ENCODE measurements around the gene ACLY.

The ACLY gene

DNA sequence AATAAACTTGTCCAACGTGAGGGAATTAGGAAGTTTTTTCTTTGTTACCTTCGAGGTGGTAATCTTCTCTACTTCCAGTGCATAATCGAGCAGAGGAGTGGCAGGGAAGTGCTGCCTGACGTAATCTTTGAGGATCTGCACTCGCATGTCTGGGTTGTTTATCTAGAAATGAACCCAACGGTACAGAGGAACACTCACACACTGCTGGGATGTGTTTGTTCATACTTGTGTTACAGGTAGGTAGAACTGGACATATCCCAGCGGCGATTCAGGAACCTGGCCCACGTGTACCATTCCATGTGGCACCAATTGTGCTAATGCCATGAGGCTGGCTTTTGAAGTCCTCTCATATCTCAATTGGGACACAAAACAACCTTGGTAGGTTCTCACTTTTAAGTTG, 49.3 kb downstream of the ACLY start:
- no peak overlapping the region for H3K4me3 ChIP-seq (ENCODE audit: low read depth, low read length)
- TF ChIP-seq, protein P1, sequence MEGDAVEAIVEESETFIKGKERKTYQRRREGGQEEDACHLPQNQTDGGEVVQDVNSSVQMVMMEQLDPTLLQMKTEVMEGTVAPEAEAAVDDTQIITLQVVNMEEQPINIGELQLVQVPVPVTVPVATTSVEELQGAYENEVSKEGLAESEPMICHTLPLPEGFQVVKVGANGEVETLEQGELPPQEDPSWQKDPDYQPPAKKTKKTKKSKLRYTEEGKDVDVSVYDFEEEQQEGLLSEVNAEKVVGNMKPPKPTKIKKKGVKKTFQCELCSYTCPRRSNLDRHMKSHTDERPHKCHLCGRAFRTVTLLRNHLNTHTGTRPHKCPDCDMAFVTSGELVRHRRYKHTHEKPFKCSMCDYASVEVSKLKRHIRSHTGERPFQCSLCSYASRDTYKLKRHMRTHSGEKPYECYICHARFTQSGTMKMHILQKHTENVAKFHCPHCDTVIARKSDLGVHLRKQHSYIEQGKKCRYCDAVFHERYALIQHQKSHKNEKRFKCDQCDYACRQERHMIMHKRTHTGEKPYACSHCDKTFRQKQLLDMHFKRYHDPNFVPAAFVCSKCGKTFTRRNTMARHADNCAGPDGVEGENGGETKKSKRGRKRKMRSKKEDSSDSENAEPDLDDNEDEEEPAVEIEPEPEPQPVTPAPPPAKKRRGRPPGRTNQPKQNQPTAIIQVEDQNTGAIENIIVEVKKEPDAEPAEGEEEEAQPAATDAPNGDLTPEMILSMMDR (IDR thresholded peaks at IDR 0.05; ENCODE audit: low read depth, low read length) = no peak

DNA sequence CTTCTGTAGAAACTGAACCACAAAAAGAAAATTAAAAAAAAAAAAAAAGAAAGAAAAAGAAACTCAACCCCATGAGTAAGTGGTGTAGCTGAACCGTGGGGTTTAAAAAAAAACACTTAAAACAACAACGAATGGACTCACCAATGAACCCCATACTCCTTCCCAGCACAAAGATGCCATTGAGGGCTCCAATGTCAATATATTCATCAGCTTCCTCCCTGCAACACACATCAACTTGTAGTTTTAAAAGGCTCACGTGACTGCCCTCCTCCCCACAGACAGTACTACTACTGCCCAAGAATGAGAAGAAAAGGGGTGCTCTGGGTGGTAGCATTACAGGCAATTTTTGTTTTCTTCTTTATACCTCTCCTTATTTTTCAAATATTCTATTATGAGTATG, 50.2 kb downstream of the ACLY start:
- TF ChIP-seq, protein P1 (IDR thresholded peaks at IDR 0.05; ENCODE audit: low read depth, low read length) = no peak
- H3K4me3 ChIP-seq (ENCODE audit: low read depth, low read length) = no peak overlapping the region

DNA sequence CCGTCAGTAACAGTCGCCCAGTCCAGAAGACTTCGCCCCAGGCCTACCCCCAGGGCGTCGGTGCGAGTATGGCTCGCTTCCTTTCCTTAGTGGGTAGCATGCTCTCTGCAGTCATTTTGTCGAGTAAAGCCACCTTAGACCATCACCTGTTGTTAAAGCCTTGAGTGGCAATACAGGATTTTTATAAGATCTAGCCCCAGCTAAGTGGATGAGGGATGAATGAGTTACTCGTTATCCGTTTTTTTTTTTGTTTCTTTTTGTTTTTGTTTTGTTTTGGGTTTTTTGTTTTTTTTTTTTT, 53.2 kb downstream of the ACLY start:
- H3K4me3 ChIP-seq (ENCODE audit: low read depth, low read length) = peak overlapping the region; percentile 24; the same call in 1 of the 2 replicates
- TF ChIP-seq, protein P1 (IDR thresholded peaks at IDR 0.05; ENCODE audit: low read depth, low read length) = no peak

DNA sequence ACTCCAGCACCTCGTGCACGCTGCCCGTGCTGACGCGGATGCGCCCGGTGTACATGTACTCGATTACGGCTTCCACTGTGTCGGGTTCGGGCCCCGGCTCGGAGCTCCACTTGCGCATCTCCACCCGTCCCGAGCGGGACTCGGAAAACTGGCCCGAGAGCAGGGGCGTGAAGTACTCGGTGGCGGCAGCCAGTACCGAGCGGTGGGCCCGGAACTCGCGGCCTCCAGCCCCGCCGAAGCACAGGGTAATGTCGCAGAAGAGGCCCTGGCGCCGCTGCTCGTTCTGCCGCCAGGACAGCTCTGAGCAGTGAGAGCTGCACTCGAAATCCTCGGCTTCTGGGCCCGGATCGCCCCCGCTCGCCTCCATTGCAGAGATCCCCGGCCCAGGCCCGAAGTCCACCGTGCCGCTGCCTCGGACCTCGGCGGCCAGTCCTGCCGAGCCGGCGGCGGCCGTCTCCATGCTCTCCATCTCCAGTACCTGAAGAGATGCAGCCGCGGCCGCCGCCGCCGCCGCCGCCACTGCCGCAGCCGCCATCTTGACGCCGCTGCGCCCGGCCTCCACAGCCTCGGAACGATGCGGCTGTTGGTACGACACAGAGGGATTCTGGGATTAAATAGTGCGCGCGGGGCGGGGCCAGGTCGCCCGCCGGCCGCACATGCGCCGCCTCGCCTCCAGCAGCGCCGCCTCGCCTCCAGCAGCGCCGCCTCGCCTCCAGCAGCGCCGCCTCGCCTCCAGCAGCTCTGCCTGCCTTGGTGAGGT, 53.7 kb downstream of the ACLY start, which contains the start of gene KLHL11:
KLHL11 (minus strand) TSS at position 588 of the 760 bp plus-strand sequence; CDS start at position 535, 53 bp downstream.
- TF ChIP-seq, protein P1 (IDR thresholded peaks at IDR 0.05; ENCODE audit: low read depth, low read length) = no peak
- peak within 1 kb of the TSS; percentile 90 for H3K4me3 ChIP-seq (ENCODE audit: low read depth, low read length)

DNA sequence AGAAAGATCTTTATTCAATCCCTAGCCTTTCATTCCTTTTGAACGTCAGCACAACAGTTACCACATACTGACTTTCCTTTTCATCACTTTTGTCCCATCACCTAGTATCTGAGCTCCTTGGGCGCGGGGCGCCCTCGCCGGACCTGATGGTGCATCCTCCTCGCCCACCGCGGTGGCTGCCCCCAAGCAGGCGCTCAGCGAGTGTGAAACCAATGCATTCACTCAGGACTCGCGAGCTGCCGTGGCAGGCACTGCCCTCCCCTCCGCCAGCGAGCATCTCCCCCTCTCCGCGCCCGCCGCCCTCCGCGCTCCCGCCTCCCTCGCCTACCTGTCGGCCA, 54.3 kb downstream of the ACLY start:
- peak overlapping the region; percentile 90 for H3K4me3 ChIP-seq (ENCODE audit: low read depth, low read length)
- TF ChIP-seq, protein P1 (IDR thresholded peaks at IDR 0.05; ENCODE audit: low read depth, low read length) = no peak

DNA sequence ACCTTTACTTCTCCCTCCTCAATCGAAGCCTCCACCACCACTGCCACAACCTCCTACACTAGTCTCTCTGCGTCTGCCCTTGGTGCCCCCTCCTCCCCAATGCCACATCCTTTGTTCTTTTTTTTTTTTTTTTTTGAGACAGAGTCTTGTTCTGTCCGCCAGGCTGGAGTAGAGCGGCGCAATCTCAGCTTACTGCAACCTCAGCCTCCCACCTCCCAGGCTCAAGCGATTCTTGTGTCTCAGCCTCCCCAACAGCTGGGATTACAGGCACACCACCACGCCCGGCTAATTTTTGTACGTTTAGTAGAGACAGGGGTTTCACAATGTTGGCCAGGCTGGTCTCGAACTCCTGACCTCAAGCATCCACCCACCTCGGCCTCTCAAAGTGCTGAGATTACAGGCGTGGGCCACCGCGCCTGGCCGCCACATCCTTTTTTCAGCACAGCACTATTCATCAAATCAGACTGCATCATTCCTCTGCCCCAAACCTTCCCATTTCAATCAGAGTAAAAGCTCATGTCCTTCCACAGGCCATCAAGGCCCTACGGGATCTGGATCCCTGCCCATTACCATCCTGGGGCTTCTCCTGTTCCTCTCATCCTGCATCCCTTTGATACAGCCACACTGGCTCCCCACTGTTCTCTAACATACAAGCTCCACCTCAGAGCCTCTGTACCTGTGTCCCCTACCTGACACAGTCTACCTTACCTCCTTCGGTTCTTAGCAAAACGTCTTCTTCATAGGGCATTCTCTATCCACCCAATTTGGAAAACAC, 55.5 kb downstream of the ACLY start:
- TF ChIP-seq, protein P1 (IDR thresholded peaks at IDR 0.05; ENCODE audit: low read depth, low read length) = no peak
- peak overlapping the region; percentile 90 for H3K4me3 ChIP-seq (ENCODE audit: low read depth, low read length)
